Thyroid gland (tissue), 4 donors: ENCODE results near the gene ATP5PF.

Source experiments
- CTCF ChIP-seq, 6 experiments: fragments of 200-600 bp in 3 of 6; fragments of 450-650 bp in 3 of 6; sonication (generic) in 3 of 6; IDR thresholded peaks; one replicate each; pipeline ENCODE4 v1.5.1; 2016 to 2019; ENCODE audit warnings: antibody characterized with exemption in 6 of 6, mild to moderate bottlenecking in 2 of 6, inconsistent platforms in 1 of 6, moderate library complexity in 1 of 6
- POLR2A ChIP-seq, 2 donors: fragments of 450-650 bp; IDR thresholded peaks; one replicate each; pipeline ENCODE4 v1.6.1; 2017; ENCODE audit warnings: antibody characterized with exemption in 2 of 2, mild to moderate bottlenecking in 2 of 2, moderate library complexity in 1 of 2

GRCh38 chr21:25708467-25709065 lies 26.1 kb downstream of the ATP5PF start:
- TF ChIP-seq POLR2A (IDR thresholded peaks at IDR 0.05): no peak
- TF ChIP-seq CTCF (IDR thresholded peaks at IDR 0.05): peak; percentile 50 to 81 (median 62)
